Hepatocyte (in vitro differentiated cells): Measurements from ENCODE around the gene STARD9.

Experiments used
- EZH2 ChIP-seq: fragments of 200-600 bp; sonication (generic); IDR thresholded peaks from 2 replicates; pipeline ENCODE4 v1.6.1; 2016; ENCODE audit warnings: antibody characterized with exemption, mild to moderate bottlenecking, borderline replicate concordance
- EZH2phosphoT487 ChIP-seq: fragments of 200-600 bp; sonication (generic); IDR thresholded peaks from one replicate; pipeline ENCODE4 v1.6.1; 2018; ENCODE audit warnings: antibody characterized with exemption, mild to moderate bottlenecking, low read depth, moderate library complexity; ENCODE audit not compliant: unreplicated experiment, severe bottlenecking
- TF ChIP-seq, protein P1 (sequence below): fragments of 200-600 bp; sonication (generic); IDR thresholded peaks from 2 replicates; pipeline ENCODE4 v1.5.1; 2016; ENCODE audit warnings: antibody characterized with exemption, mild to moderate bottlenecking; ENCODE audit not compliant: poor library complexity

DNA sequence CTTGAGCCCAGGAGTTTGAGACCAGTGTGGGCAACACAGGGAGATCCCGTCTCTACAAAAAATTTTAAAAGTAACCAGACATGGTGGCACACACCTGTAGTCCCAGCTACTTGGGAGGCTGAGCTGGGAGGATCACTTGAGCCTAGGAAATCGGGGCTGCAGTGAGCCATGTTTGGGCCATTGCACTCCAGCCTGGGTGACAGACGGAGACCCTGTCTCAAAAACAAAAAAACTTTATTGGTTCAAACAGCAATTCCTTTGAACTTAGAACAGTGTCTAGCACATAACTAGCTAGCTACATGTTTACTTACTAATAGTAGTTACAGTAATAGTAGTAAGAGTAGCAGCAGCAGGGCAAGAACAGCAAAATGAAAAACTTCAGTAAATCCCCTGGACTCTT lies 16.7 kb upstream of the STARD9 start:
- TF ChIP-seq, protein P1, sequence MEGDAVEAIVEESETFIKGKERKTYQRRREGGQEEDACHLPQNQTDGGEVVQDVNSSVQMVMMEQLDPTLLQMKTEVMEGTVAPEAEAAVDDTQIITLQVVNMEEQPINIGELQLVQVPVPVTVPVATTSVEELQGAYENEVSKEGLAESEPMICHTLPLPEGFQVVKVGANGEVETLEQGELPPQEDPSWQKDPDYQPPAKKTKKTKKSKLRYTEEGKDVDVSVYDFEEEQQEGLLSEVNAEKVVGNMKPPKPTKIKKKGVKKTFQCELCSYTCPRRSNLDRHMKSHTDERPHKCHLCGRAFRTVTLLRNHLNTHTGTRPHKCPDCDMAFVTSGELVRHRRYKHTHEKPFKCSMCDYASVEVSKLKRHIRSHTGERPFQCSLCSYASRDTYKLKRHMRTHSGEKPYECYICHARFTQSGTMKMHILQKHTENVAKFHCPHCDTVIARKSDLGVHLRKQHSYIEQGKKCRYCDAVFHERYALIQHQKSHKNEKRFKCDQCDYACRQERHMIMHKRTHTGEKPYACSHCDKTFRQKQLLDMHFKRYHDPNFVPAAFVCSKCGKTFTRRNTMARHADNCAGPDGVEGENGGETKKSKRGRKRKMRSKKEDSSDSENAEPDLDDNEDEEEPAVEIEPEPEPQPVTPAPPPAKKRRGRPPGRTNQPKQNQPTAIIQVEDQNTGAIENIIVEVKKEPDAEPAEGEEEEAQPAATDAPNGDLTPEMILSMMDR, result no peak
- TF ChIP-seq EZH2phosphoT487, result no peak
- TF ChIP-seq EZH2, result no peak
